Loucy (cell line): ENCODE data around the gene EXOSC7.

Experiments used
- H2AFZ ChIP-seq: fragments of 200-600 bp; sonication (generic); 2 replicates; pipeline ENCODE4 v1.6.0; 2016; ENCODE audit warnings: antibody characterized with exemption, mild to moderate bottlenecking, low read length, moderate library complexity
- H3F3A ChIP-seq: fragments of 200-600 bp; 2 replicates; pipeline ENCODE4 v1.6.0; 2016; ENCODE audit warnings: antibody characterized with exemption, low read depth, mild to moderate bottlenecking
- H3K27me3 ChIP-seq: fragments of 200-600 bp; sonication (generic); 2 replicates; pipeline ENCODE4 v1.6.1; 2014; ENCODE audit warnings: low read length, mild to moderate bottlenecking; ENCODE audit not compliant: insufficient read depth, poor library complexity, severe bottlenecking
- H3K36me3 ChIP-seq: fragments of 200-600 bp; sonication (generic); 2 replicates; pipeline ENCODE4 v1.6.1; 2016; ENCODE audit warnings: low read length; ENCODE audit not compliant: insufficient read depth
- H3K4me1 ChIP-seq: fragments of 200-600 bp; sonication (generic); 2 replicates; pipeline ENCODE4 v1.5.1; 2014; ENCODE audit warnings: low read length, mild to moderate bottlenecking; ENCODE audit not compliant: insufficient read depth, poor library complexity, severe bottlenecking
- H3K4me2 ChIP-seq: fragments of 200-600 bp; sonication (generic); 2 replicates; pipeline ENCODE4 v1.6.0; 2014; ENCODE audit warnings: antibody characterized with exemption, low read length, low read depth, mild to moderate bottlenecking; ENCODE audit not compliant: poor library complexity, severe bottlenecking
- H3K4me3 ChIP-seq: fragments of 200-600 bp; sonication (generic); 2 replicates; pipeline ENCODE4 v1.5.1; 2014; ENCODE audit warnings: low read length, mild to moderate bottlenecking, mixed read lengths; ENCODE audit not compliant: poor library complexity, severe bottlenecking
- H3K79me2 ChIP-seq: fragments of 200-600 bp; sonication (generic); 2 replicates; pipeline ENCODE4 v1.6.1; 2014; ENCODE audit warnings: low read length; ENCODE audit not compliant: insufficient read depth
- H3K9ac ChIP-seq: fragments of 200-600 bp; sonication (generic); 2 replicates; pipeline ENCODE4 v1.6.0; 2014; ENCODE audit warnings: mild to moderate bottlenecking, low read depth, low read length, moderate library complexity; ENCODE audit not compliant: poor library complexity, severe bottlenecking
- H3K9me2 ChIP-seq: fragments of 200-600 bp; sonication (generic); replicated peaks from 2 replicates; pipeline ENCODE4 v1.6.1; 2016; ENCODE audit warnings: low read depth, low read length, mixed read lengths
- H3K9me3 ChIP-seq: fragments of 200-600 bp; sonication (generic); 2 replicates; pipeline ENCODE4 v1.6.1; 2014; ENCODE audit warnings: mild to moderate bottlenecking, antibody characterized with exemption, low read length, low read depth; ENCODE audit not compliant: insufficient read depth
- H4K20me1 ChIP-seq: fragments of 200-600 bp; sonication (generic); 2 replicates; pipeline ENCODE4 v1.6.0; 2014; ENCODE audit warnings: antibody characterized with exemption, low read length, mild to moderate bottlenecking; ENCODE audit not compliant: insufficient read depth, poor library complexity, severe bottlenecking
- CTCF ChIP-seq: fragments of 200-600 bp; sonication (generic); conservative IDR thresholded peaks from 2 replicates; pipeline ENCODE4 v1.5.1; 2014; ENCODE audit warnings: mild to moderate bottlenecking, antibody characterized with exemption, low read length
- EZH2phosphoT487 ChIP-seq: fragments of 200-600 bp; IDR thresholded peaks from 2 replicates; pipeline ENCODE4 v1.6.1; 2018; ENCODE audit warnings: antibody characterized with exemption, mild to moderate bottlenecking, moderate library complexity, borderline replicate concordance

EXOSC7 gene

GRCh38 chr3:45017821-45018220 lies 41.8 kb downstream of the EXOSC7 start:
- Histone ChIP-seq H3K9me3 (no peaks in the 10 kb centered on the region), H3K36me3 (peaks cover 6% of the 10 kb centered on the region; the same call in 1 of the 2 replicates), H2AFZ (no peak overlapping the region), H3K4me2 (no peak overlapping the region), H3K9ac (no peak overlapping the region), H3F3A (no peaks in the 10 kb centered on the region), H3K79me2 (no peaks in the 10 kb centered on the region), H3K4me3 (no peak overlapping the region), H3K27me3 (no peaks in the 10 kb centered on the region), H3K9me2 (no peaks in the 10 kb centered on the region), H4K20me1 (no peaks in the 10 kb centered on the region), H3K4me1 (peaks cover 7% of the 10 kb centered on the region)
- TF ChIP-seq CTCF: no peak
- TF ChIP-seq EZH2phosphoT487: no peak

- no peaks in the 10 kb centered on the region for H3K79me2 ChIP-seq
- H3K9me3 ChIP-seq: no peaks in the 10 kb centered on the region
- no peaks in the 10 kb centered on the region for H3F3A ChIP-seq
- no peaks in the 10 kb centered on the region for H3K27me3 ChIP-seq
- peaks cover 7% of the 10 kb centered on the region for H3K4me1 ChIP-seq
- H3K4me3 ChIP-seq: no peak overlapping the region
- H3K9me2 ChIP-seq: no peaks in the 10 kb centered on the region
- no peaks in the 10 kb centered on the region for H3K36me3 ChIP-seq
- H3K9ac ChIP-seq: no peak overlapping the region
- no peak overlapping the region for H2AFZ ChIP-seq
- H3K4me2 ChIP-seq: no peak overlapping the region
- H4K20me1 ChIP-seq: no peaks in the 10 kb centered on the region
- TF ChIP-seq CTCF (no peak), EZH2phosphoT487 (no peak)
Observed at GRCh38 chr3:45020534-45020933, 44.5 kb downstream of the EXOSC7 start.

- H3K4me1 ChIP-seq: peaks cover 7% of the 10 kb centered on the region
- no peaks in the 10 kb centered on the region for H3K27me3 ChIP-seq
- H3F3A ChIP-seq: no peaks in the 10 kb centered on the region
- no peaks in the 10 kb centered on the region for H3K9me2 ChIP-seq
- TF ChIP-seq CTCF: no peak
- no peak for TF ChIP-seq EZH2phosphoT487
- no peak overlapping the region for H2AFZ ChIP-seq
- no peaks in the 10 kb centered on the region for H4K20me1 ChIP-seq
- no peaks in the 10 kb centered on the region for H3K79me2 ChIP-seq
- no peaks in the 10 kb centered on the region for H3K9me3 ChIP-seq
- no peaks in the 10 kb centered on the region for H3K36me3 ChIP-seq
- H3K9ac ChIP-seq: no peak overlapping the region
- H3K4me3 ChIP-seq: no peak overlapping the region
- no peak overlapping the region for H3K4me2 ChIP-seq
Observed at GRCh38 chr3:45021524-45022297, 45.7 kb downstream of the EXOSC7 start.
